RCC 7860 (cell line): ENCODE data around the gene TGFBR3.

Experiments used
- DNase-seq: peaks from one replicate; pipeline ENCODE4 v3.0.0-alpha.2; 2015; ENCODE audit warnings: low spot score
- FAIRE-seq: peaks from 2 replicates; lab custom pipeline; 2012; peaks lifted over from hg19 to GRCh38; lab: Jason Lieb, UNC

Gene TGFBR3

DNA sequence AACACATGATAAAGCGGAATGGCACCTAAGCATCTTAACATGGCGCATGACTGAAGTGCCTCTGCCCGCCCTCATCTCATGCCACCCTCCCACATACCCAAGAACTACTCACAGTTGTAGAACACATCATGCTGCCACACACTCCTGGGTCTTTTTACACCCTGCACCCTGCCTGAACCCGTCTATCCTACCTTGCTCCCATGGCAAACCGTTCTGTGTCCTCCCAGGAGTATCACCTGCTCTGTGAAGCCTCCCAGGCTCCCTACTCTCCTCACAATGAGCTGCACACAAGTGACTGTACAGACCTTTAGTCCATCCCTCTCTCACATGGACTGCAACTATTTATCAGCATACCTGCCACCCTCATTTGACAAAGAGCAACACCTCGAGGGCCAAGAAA, 144.0 kb downstream of the TGFBR3 start:
- FAIRE-seq (no peak), DNase-seq (no peak)

DNA sequence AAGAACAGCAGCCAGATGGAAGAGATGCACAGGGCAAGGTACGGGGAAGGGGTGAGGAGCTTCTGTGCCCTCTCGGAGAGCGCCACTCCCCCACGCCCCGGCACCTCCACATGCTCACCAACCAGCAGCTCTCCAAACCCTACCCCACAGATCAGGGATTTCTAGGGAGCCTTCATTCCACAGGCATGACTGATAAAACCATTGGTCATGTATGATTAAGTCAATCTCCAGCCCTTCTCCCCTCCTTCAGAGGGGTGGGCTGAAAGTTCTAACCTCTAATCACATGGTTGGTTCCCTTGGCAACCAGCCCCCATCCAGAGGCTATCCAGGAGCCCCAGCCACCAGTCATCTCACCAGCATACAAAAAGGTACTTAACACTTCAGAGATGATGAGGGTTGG, 144.7 kb downstream of the TGFBR3 start:
- DNase-seq (peak; percentile 9), FAIRE-seq (no peak)

DNA sequence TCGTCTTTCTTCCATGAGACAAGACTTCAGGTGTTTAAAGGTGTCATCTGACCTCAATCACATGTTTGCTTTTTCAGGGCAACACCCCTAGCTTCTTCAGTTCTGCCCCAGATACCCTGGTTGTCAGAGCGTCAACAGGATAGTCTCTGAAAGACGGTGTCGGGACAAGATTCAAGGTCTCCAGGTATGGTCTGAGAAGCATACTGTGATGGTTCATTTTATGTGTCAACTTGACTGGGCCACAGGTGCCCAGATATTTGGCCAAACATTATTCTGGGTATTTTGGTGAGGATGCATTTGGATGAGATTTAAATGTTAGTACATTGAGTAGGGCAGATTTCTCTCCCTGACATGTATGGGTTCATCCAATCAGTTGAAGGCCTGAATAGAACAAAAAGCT, 148.3 kb downstream of the TGFBR3 start:
- FAIRE-seq: no peak
- DNase-seq: no peak

DNA sequence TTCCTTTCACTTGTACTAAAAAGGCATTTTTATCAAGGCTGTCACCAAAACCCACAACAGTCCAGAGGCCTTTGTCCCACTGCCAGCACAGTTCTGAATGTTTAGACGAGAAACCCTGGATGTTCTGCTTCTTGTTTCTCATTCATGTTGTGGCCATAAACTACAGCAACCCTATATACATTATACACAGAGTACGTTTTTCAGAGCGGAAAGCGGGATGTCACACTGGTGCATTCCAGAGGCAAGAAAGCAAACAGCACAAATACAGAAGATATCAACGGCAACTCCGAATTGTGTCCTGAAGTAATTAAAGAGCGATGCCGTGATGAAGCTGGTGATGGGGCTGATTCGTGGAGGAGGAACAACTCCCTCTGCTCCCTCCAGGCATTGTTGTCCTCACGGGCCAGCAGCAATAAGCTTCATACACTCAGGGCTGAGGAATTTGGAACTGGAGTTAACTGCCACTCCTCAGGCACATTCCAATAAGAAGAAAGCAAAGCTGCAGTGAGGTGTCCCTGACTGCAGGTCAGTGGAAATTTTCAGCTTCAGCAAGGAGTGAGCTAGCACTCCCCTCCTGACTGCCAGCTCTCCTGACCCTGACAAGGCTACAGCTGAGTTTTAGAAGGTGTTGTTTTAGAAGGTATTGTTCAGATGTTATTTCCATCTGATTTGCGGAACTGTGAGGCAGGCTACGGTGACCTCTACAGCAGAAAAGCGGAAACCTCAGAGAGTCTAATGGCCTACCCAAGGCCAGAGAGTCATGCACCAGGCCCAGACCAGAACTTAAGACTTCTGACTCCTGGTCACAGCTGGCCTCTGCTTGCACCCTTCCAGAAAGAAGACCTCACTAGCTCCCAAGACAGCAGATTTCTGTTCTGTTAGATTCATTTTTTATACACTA, 149.0 kb downstream of the TGFBR3 start:
- DNase-seq: peak; percentile 39
- no peak for FAIRE-seq

DNA sequence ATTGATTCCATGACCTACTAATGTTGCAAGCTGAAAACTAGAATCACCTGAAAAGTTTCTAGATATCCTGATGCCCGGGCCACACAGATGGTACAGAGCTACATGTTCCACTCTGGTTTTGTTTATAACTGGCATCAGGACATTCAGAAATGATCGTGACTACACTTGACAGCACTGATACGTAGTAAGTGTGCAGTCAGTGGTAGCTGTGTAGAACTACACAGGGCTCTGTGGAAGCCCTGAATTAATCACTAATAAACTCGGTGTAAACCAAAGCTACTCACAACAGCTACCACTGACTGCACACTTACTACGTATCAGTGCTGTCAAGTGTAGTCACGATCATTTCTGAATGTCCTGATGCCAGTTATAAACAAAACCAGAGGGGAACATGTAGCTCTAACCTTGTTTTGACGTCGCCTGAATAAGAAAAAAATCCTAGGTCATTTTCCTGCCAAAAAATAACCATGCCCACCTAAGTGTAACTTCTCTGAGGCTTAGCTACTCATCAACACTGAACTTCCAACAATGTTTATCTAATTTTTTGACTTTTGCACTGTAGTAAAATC, 149.7 kb downstream of the TGFBR3 start:
- no peak for FAIRE-seq
- DNase-seq: no peak

DNA sequence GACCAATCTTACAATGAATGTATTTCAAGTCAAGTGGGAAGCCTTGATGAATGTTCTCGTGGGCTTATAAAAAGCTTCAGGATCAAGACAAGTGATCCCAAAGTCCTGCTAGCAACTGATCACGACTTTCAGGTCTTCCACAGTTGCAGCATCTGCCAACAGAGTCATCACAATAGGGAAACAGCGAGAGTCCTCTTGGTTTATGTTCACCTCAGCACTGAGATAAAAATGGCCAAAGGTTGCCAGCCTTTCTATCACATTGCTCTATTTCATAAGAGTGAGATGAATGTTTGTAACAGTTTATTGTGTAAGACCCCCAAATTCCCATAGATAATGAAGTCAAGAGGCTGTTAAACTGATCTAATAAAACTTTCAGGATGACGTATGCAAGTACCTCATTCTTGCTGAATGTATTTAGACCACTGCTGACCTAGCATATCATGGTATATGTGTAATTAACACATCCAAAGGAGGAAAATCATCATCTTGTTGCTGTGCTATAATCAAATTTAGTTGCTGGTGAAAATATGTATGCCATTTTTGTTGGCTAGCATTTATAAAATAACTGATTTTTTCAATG, 150.6 kb downstream of the TGFBR3 start:
- DNase-seq (no peak), FAIRE-seq (no peak)

DNA sequence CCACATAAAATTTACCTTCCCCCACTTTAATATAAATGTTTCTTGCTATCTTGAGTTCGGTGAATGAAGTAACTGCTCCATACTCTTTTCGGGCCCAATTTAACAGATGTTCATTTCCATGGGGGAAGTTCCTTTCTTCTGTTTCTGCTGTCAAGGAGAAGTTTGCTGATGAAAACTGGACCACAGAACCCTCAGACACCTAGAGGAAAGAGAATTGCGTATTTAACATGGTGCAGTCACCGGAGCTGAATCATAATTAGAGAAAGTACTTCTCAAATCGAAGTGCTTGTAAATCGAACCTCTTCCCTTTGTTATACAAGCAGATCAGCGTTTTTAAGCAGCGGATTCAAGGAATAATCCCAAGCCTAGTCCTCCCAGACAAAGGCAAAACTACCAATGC, 151.2 kb downstream of the TGFBR3 start:
- DNase-seq (no peak), FAIRE-seq (no peak)

DNA sequence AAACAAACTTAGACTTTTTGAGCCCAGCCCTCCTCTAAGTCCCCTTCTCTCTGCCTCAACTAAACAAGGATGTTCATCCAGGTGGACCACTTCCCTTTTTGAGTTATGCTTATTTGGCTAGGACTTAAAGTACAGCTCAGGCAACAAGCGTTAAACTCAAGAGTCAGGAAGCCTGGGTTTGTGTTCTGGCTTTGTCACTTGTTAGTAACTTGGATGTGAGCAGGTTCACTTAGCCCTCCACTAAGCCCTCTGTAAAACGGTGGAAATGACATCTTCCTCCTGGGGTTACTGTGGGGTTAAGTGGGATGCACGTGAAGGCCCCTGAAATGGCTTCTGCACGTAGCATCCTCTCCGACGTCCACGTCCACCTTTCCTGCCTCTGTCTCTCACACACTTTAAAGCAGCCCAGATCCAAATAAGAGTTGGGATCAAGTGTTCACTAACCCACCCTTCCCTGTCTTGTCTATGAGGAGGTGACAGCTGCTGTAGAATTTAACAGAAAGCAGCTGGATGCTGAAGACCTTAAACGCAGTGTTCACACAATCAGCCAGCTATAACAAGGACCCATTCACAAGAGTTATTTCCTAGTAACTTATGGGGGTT, 152.7 kb downstream of the TGFBR3 start:
- no peak for FAIRE-seq
- DNase-seq: no peak

DNA sequence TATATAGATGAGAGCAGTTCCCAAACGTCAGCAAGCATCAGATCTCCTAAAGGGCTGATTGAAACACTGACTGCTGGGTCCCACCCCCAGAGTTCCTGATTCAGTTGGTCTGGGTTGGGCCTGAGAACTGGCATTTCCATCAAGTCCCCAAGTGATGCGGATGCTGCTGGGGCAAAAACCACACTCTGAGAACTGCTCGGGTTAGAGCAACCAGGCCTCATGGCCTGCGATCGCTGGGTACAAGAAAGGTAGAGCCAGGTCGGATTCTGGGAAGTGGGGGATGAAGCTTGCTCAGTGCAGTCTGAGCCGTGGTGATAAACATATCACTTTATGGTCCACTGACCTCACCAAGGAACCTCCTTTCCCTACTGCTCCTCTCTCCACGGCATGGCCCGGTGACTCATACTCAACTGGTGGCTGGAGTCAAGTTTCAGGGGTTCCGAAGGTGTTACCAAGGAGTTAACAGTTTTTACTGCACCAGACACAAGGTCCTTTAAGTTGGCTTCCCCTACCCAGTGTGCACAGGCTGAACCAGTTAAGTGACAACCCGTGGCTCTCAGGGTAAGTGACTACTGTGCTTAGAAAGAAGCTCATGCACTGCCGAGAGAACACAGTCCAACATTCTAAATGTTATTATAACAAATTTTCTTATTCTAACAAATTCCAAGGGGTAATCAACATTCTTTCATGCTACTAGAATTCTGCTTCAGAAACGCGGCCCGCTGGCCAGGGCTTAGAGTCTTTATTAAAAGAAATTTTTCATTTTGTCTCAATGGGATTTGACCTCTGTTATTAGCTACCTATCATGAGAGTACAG, 153.5 kb downstream of the TGFBR3 start:
- peak; percentile 85 for FAIRE-seq
- peak; percentile 88 for DNase-seq

DNA sequence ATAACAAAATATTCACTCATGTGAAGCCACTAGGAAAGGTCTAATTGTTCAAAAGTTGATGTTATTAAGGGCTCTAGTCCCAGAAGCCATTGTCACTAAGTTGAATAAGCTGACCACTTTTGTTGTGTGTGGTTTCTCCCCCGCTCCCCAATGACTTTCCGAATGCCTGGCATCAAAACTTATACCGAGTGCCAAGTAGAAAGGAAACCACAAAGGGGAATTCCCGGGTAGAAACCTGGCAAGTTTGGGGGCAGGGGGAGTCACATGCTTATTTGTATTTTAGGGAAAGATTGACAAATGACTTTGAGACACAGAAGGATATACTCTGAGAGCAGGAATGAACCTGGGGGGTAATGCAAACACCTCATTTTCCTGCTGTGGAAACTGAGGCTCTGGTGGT, 154.1 kb downstream of the TGFBR3 start:
- DNase-seq (peak; percentile 56), FAIRE-seq (peak; percentile 83)

DNA sequence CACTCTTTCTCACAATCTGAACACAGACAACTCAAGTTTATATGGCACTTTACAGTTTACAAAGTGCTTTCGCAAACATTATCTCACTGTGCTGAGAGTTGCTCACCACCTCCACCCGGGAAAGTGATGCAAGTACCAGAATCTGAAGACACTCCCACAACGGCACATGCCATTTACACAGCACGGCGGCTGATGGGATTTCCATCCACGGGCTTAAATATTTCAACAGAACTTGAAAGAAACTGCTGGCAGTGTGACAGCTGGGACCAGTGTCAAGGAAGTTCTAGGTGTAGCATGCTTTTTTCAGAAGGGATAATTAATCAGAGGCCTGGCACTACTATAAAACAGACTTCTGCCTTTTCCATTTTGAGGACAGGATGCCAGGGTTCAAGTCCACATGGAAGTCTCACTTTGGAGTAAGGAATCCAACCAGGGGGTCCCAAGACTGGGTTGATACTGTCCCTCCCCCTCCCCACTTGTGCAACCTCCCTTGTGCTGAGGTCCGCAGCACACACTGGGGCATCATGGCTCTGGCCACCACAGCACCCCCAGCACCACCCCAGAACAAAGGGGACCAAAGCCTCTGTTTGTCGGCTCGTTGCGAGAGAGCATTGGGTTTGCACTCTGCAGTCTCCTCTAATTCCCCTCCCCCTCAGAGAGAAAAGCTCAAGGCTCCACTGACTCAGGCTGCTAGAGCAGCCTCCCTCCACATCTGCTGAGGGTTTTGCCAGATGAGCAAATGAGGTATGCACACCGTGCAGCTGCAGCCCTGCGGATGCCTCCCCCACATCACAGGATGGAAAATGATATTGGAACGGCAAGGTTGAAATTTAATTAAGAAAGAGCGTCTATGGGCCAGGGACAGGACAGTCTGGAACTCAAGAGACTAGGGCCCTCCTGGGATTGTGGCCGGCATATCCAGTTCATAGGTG, 154.9 kb downstream of the TGFBR3 start:
- FAIRE-seq (no peak), DNase-seq (peak; percentile 35)

DNA sequence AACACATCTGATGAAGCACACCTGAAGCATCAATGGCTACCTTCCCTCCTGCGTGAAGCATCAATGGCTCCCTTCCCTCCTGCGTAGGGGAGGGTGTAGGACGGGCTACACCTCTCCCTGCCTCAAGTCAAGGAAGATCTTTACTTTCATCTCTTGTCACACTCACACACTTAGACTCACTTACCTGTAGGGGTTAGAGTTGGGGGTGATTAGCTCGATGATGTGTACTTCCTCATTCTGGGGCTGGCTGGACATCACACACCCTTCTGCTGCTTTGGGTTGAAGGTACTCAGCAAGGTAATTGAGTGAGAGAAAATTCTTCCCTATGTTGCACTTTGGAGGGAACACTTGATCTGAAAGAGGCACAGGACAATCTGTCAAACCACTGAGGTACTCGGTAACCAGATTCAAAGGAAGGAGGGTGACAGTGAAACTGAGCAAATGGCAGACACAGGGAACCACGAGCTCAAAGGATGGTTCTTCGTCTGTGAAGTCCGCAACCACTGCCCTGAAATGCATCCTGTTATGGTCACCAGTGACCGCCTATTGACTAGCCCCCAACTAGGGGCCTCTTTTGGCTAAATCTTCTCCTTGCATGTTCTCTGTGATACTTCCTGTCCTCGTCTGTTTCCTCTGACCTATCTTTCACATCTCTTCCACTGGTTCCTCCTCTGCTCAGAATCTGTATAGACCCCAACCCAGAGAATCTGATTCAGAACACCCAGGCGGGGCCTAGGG, 156.2 kb downstream of the TGFBR3 start:
- no peak for DNase-seq
- FAIRE-seq: no peak

DNA sequence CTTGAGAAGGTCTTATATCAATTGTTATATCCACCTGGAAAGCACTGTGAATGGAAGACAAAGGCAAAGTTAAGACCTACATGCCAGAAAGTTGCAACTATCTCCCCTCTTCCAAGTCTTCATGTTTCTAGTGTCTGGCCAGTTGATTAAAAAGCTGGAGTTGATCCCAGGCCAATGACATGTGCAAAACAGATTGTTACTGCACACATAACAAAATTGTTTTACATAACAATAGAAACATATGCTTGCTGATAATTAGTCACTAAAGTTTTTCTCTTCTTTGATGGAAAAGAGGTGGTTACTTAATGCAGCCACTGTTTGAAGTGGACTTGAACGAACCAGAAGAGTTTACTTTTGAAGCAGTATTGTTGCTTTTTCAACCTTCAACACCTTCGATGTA, 158.2 kb downstream of the TGFBR3 start:
- FAIRE-seq (no peak), DNase-seq (no peak)

DNA sequence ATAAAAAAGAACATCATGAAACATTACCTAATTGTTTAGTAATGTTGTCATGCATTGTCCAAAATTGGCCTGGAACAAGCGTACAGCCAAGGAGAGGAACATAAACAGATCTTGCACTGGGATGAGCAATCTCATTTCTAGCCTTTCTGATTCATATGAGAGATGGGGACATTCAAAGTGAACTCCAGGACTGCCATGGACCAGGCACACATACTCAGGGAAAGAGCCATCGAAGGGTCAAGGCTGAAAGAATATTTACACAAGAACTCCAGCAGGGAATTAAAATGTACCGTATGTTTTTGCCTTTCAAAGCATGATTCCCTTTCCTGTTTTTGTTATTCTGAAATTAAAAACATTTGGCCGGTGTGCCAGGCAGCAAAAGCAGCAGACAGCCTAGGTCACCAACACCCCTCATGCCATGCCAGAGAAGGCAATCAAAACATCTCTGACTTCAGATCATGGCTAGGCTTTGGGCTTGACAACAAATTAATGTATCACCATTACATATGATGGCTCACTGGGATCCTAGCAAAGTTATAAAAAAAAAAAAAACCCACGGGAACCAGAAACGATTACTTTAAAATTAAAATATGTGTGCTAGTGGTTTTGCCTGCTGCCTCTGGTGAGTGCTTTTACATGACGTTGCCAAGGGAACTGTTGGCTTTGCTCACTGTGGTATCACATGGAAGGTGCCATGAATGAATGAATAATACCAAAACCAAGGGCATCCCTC, 159.8 kb downstream of the TGFBR3 start:
- DNase-seq (peak; percentile 8), FAIRE-seq (no peak)

DNA sequence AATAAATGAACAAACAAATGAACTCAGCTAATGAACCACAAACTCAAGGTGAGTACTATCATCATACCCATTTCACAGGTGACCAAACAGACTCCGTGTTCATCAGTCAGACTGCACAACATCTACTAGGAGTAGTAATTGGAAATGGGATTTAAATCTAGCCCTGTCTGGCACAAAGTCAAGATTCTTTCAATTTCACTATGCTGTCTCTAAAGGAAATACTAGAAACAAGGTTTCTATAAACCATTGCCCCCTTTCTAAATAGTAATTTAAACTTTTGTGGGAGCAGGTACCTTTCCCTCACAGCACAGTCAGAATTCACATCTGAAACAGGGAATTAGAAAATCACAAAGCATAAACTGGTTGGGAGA, 160.3 kb downstream of the TGFBR3 start:
- no peak for DNase-seq
- no peak for FAIRE-seq

DNA sequence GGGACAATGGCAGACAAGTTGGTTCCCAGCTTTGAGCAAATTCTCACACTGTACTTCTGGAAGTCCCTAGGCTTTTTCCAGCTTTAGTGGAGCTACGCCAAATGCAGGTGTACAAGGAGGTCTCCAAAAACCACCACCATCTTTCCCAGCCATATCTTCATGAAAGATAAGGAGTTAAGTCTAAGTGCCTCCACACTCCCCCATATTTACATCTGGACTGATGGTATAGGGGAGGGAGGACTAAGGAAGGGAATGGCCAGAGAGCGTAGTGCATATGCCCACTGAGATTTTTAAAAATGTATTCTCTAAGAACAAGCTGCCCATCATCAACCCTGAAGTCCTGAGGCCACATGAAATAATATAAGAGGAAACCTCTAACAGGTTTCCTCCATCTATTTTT, 161.3 kb downstream of the TGFBR3 start:
- no peak for DNase-seq
- FAIRE-seq: no peak

DNA sequence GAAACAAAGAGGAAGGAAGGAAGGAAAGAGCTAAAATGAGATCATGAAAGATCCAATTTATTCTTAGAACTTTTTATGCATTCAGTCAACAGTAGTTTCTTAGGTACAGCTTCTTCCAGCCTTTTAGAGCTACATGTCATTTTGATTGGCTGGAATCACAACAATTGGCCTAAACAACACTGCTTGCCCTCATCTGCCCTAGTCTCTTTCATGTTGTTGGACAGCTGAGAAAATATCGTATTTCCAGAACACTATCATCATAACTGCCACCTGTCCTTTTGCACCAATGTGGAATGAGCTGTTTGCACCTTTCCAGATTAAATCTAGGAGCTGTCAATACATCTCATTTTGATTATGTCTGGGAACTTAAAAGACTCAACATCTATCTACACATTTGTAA, 161.7 kb downstream of the TGFBR3 start:
- DNase-seq: no peak

DNA sequence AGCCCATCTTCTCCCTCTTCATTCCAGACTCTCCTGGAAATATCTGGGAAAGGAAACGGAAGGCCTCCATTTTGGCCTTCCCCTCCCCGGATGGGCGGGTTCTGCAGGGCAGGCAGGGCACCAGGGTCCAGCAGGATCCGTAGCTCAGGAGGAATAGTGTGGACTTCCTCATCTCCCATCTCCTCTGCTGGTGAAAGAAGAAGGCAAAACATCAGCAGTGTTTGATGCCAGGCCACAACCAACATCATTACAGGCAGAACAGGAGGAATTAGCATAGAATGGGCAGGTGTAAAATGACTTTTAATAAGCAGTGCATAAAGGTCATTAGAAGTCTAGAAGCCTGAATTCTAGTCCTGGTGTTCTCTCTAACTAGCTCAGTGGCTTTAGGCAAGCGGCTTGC, 165.9 kb downstream of the TGFBR3 start:
- DNase-seq (no peak), FAIRE-seq (no peak)

More for the DNA sequence above, 161.7 kb downstream of the TGFBR3 start:
- FAIRE-seq: no peak

DNA sequence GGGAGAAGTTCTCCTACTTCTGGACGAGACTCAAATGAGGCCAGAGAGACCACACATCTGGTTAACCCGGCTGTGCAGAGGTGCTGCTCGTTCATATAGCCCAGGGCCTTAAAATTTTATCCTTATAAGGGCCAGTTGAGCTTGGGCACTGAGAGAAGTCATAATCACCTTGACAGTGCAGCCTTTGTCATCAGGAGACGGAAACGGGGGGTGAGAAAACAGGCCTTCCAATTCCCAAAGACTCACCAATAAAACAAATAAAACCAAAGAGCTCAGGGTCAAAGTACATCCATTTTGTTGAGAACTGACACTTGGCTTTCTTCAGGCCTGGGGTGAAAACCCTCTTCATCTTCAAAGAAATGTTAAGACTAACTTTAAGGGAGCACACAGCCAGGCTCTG, 167.1 kb downstream of the TGFBR3 start:
- DNase-seq: no peak
- no peak for FAIRE-seq
